T-helper 1 cell treated with Interleukin-12 subunit alpha and Interleukin-12 subunit beta and Interleukin-4 antibody, amounts not matched to agents 30 μg/mL and 1 μg/mL, for 36 hours (primary cell): ENCODE data around the gene EPB41L2.

Experiments
- H3K27ac Mint-ChIP-seq: one replicate; pipeline ENCODE4 v1.8.0; 2021; ENCODE audit warnings: mild to moderate bottlenecking, mixed read lengths
- H3K27me3 Mint-ChIP-seq: one replicate; pipeline ENCODE4 v1.8.0; 2021; ENCODE audit warnings: low read depth, mixed read lengths
- H3K36me3 Mint-ChIP-seq: one replicate; pipeline ENCODE4 v1.8.0; 2021; ENCODE audit warnings: low read depth, mixed read lengths
- H3K4me1 Mint-ChIP-seq: one replicate; pipeline ENCODE4 v1.8.0; 2021; ENCODE audit warnings: low read depth, mixed read lengths
- H3K4me3 Mint-ChIP-seq: one replicate; pipeline ENCODE4 v1.8.0; 2021; ENCODE audit warnings: mild to moderate bottlenecking, moderate library complexity, mixed read lengths
- H3K9me3 Mint-ChIP-seq: one replicate; pipeline ENCODE4 v1.8.0; 2021; ENCODE audit warnings: mixed read lengths

Gene EPB41L2

GRCh38 chr6:130834482-130835251, 228.4 kb downstream of the EPB41L2 start:
- Mint-ChIP-seq H3K4me3 (no peak overlapping the region), H3K9me3 (no peaks in the 10 kb centered on the region), H3K27ac (no peak overlapping the region), H3K4me1 (no peaks in the 10 kb centered on the region), H3K36me3 (no peaks in the 10 kb centered on the region), H3K27me3 (no peaks in the 10 kb centered on the region)

- no peaks in the 10 kb centered on the region for H3K9me3 Mint-ChIP-seq
- no peaks in the 10 kb centered on the region for H3K4me1 Mint-ChIP-seq
- no peak overlapping the region for H3K27ac Mint-ChIP-seq
- H3K36me3 Mint-ChIP-seq = no peaks in the 10 kb centered on the region
- H3K4me3 Mint-ChIP-seq = no peak overlapping the region
- H3K27me3 Mint-ChIP-seq = no peaks in the 10 kb centered on the region
Observed at GRCh38 chr6:130833569-130833968, 229.5 kb downstream of the EPB41L2 start.

GRCh38 chr6:130831607-130832006, 231.4 kb downstream of the EPB41L2 start:
- Mint-ChIP-seq H3K27me3 (no peaks in the 10 kb centered on the region), H3K27ac (no peak overlapping the region), H3K4me1 (no peaks in the 10 kb centered on the region), H3K4me3 (no peak overlapping the region), H3K9me3 (no peaks in the 10 kb centered on the region), H3K36me3 (no peaks in the 10 kb centered on the region)

- Mint-ChIP-seq H3K4me1 (peaks cover 2% of the 10 kb centered on the region), H3K9me3 (no peaks in the 10 kb centered on the region), H3K27ac (no peak overlapping the region), H3K4me3 (no peak overlapping the region), H3K36me3 (no peaks in the 10 kb centered on the region), H3K27me3 (no peaks in the 10 kb centered on the region)
Observed at GRCh38 chr6:130829333-130829910, 233.6 kb downstream of the EPB41L2 start.

GRCh38 chr6:130827247-130828149, 235.5 kb downstream of the EPB41L2 start, which contains the start of gene SMLR1:
TSS of gene SMLR1 (plus strand) at chr6:130827406. CDS start at chr6:130827414, 8 bp downstream.
- Mint-ChIP-seq H3K36me3 (no peaks in the 10 kb centered on the region), H3K27me3 (no peaks in the 10 kb centered on the region), H3K4me1 (peaks cover 2% of the 10 kb centered on the region), H3K27ac (no peak within 1 kb of the TSS), H3K9me3 (no peaks in the 10 kb centered on the region), H3K4me3 (no peak within 1 kb of the TSS)

- H3K4me1 Mint-ChIP-seq = peaks cover 2% of the 10 kb centered on the region
Observed at GRCh38 chr6:130826442-130827246, 236.4 kb downstream of the EPB41L2 start.

GRCh38 chr6:130825772-130826441, 237.1 kb downstream of the EPB41L2 start:
- Mint-ChIP-seq H3K9me3 (no peaks in the 10 kb centered on the region), H3K4me1 (peaks cover 2% of the 10 kb centered on the region), H3K27ac (no peak overlapping the region), H3K36me3 (no peaks in the 10 kb centered on the region), H3K27me3 (no peaks in the 10 kb centered on the region), H3K4me3 (no peak overlapping the region)

More at GRCh38 chr6:130826442-130827246, 236.4 kb downstream of the EPB41L2 start:
- Mint-ChIP-seq H3K36me3 (no peaks in the 10 kb centered on the region), H3K27me3 (no peaks in the 10 kb centered on the region), H3K9me3 (no peaks in the 10 kb centered on the region), H3K27ac (no peak overlapping the region), H3K4me3 (no peak overlapping the region)

- H3K9me3 Mint-ChIP-seq = no peaks in the 10 kb centered on the region
- no peak overlapping the region for H3K4me3 Mint-ChIP-seq
- no peaks in the 10 kb centered on the region for H3K27me3 Mint-ChIP-seq
- H3K4me1 Mint-ChIP-seq = peaks cover 2% of the 10 kb centered on the region
- no peaks in the 10 kb centered on the region for H3K36me3 Mint-ChIP-seq
- no peak overlapping the region for H3K27ac Mint-ChIP-seq
Observed at GRCh38 chr6:130824978-130825694, 237.9 kb downstream of the EPB41L2 start.

- no peaks in the 10 kb centered on the region for H3K9me3 Mint-ChIP-seq
- H3K27ac Mint-ChIP-seq = no peak overlapping the region
- no peak overlapping the region for H3K4me3 Mint-ChIP-seq
- peaks cover 6% of the 10 kb centered on the region for H3K27me3 Mint-ChIP-seq
- H3K4me1 Mint-ChIP-seq = peaks cover 4% of the 10 kb centered on the region
- no peaks in the 10 kb centered on the region for H3K36me3 Mint-ChIP-seq
Observed at GRCh38 chr6:130822736-130823135, 240.3 kb downstream of the EPB41L2 start.

GRCh38 chr6:130815200-130816071, 247.6 kb downstream of the EPB41L2 start:
- H3K4me3 Mint-ChIP-seq = no peak overlapping the region
- peaks cover 2% of the 10 kb centered on the region for H3K4me1 Mint-ChIP-seq
- H3K27me3 Mint-ChIP-seq = peaks cover 6% of the 10 kb centered on the region
- no peak overlapping the region for H3K27ac Mint-ChIP-seq
- H3K36me3 Mint-ChIP-seq = no peaks in the 10 kb centered on the region
- peaks cover 4% of the 10 kb centered on the region for H3K9me3 Mint-ChIP-seq

GRCh38 chr6:130814506-130814905, 248.5 kb downstream of the EPB41L2 start:
- H3K36me3 Mint-ChIP-seq = no peaks in the 10 kb centered on the region
- H3K27ac Mint-ChIP-seq = no peak overlapping the region
- H3K27me3 Mint-ChIP-seq = peaks cover 6% of the 10 kb centered on the region
- H3K4me3 Mint-ChIP-seq = no peak overlapping the region
- peaks cover 4% of the 10 kb centered on the region for H3K9me3 Mint-ChIP-seq
- H3K4me1 Mint-ChIP-seq = peaks cover 2% of the 10 kb centered on the region

GRCh38 chr6:130811932-130812331, 251.1 kb downstream of the EPB41L2 start:
- Mint-ChIP-seq H3K9me3 (no peaks in the 10 kb centered on the region), H3K4me3 (no peak overlapping the region), H3K36me3 (no peaks in the 10 kb centered on the region), H3K27ac (no peak overlapping the region), H3K4me1 (no peaks in the 10 kb centered on the region), H3K27me3 (peaks cover 7% of the 10 kb centered on the region)
